GM10266 (cell line): Measurements from ENCODE around the gene IP6K1.
A peak's percentile ranks its signal among the peaks of the same experiment; 100 is the strongest.
"Not testable (repeated sequence)": the region's sequence is repeated elsewhere in the genome, so short reads cannot be mapped to it uniquely, and the experiment has no call there.

Source experiments
- DNase-seq: peaks from one replicate; pipeline ENCODE4 v3.0.0; 2012; ENCODE audit errors: extremely low spot score
- TF ChIP-seq, protein P1 (sequence below): IDR thresholded peaks from 2 replicates; pipeline ENCODE4 v1.5.1; 2012; ENCODE audit warnings: mild to moderate bottlenecking, low read depth; ENCODE audit not compliant: control insufficient read depth, insufficient read depth; ENCODE audit errors: missing control alignments

IP6K1 gene

DNA sequence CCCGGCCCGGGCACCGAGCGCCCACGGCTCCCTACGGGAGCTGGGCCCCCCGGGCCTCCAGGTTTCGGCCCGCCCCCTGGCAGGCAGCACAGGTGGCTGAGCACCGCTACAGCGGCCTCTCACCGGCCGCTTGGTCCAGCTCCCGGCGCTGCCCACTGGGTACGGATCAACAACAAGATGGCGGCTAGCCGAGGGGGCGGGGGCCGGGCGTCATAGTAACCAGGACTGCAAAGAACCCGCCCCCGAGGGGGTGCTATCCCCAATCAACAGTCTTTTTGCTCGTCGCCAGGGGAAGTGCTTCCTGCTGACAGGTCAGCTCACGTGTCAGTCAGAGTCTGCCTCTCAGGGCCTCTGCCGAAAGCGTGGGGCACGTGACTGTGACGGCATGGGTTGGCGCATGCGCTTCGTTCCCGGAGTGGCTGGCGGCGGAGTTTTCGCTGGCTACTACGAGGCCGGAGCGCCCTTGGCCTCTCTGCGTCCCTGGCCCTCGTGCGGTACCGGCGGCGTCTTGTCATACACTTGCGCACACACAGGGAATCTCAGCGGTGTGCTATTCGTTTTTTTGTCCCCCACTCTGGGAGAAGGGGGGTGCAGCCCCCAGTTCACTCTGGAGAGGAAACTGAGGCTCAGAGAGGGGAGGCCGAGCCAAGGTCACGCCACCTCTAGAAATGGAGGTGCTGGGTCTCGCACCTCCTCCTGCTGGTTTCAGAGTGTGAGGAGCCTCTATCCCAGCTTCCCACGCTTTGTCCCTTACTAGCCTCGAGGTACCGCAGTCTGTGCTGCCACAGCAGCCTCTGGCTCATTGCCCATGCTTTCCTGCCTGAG, at the start of gene IP6K1:
Gene IP6K1 (minus strand): TSS at position 186 of the 825 bp plus-strand sequence. CDS start 38,502 bp downstream, outside the sequence.
- peak; percentile 100 for DNase-seq
- TF ChIP-seq, protein P1, sequence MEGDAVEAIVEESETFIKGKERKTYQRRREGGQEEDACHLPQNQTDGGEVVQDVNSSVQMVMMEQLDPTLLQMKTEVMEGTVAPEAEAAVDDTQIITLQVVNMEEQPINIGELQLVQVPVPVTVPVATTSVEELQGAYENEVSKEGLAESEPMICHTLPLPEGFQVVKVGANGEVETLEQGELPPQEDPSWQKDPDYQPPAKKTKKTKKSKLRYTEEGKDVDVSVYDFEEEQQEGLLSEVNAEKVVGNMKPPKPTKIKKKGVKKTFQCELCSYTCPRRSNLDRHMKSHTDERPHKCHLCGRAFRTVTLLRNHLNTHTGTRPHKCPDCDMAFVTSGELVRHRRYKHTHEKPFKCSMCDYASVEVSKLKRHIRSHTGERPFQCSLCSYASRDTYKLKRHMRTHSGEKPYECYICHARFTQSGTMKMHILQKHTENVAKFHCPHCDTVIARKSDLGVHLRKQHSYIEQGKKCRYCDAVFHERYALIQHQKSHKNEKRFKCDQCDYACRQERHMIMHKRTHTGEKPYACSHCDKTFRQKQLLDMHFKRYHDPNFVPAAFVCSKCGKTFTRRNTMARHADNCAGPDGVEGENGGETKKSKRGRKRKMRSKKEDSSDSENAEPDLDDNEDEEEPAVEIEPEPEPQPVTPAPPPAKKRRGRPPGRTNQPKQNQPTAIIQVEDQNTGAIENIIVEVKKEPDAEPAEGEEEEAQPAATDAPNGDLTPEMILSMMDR = no peak

DNA sequence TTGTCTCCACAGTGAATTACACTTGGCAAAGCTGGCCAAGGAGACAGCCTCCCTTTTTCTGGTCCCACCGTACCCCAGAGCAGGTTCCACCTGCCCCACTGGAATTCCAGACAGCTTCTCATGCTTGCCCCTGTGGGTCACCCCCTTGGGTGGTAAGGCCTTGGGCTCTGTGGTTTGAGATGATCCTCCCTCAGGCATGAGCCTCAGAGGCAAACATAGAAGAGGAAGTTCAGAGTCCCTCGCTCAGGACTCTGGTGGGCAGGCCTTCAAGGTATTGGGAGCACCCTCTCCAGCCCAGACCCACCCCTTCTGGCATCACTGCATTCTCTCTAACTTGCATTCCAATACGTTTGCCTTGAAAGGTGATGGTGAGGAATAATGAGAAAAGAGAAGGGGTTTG, 45.0 kb upstream of the IP6K1 start:
- TF ChIP-seq, protein P1 = no peak
- no peak for DNase-seq

DNA sequence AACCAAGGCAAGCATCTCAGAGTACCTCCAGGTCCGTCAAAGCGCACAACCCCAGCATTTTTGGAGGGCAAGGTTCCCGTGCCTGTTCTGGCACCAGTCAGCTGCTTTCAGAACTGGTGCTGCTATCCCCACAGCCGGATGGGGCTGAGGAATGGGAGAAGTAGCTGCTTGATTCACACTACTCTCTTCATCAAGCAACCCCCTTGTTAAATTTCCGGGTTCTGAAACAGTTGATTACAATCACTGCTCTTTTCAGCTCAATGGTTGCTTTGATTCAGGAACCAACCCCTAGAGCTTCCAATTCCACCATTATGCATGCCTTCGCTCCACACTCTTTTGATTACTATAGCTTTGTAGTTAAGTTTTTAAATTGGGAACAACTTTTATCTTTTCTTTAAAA, 39.7 kb upstream of the IP6K1 start:
- TF ChIP-seq, protein P1 = no peak
- no peak for DNase-seq

DNA sequence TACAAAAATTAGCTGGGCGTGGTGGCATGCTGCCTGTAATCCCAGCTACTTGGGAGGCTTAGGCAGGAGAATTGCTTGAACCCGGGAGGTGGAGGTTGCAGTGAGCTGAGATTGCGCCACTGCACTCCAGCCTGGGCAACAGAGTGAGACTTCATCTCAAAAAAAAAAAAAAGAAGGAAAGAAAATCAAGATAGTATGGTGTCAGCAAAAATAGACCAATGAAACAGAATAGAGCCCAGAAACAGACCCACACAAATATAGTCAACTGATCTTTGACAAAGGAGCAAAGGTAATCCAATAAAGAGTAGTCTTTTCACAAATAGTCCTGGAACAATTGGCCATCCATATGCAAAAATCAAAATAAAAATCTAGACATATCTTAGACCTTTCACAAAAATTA, 36.8 kb upstream of the IP6K1 start:
- not testable (repeated sequence) for DNase-seq

DNA sequence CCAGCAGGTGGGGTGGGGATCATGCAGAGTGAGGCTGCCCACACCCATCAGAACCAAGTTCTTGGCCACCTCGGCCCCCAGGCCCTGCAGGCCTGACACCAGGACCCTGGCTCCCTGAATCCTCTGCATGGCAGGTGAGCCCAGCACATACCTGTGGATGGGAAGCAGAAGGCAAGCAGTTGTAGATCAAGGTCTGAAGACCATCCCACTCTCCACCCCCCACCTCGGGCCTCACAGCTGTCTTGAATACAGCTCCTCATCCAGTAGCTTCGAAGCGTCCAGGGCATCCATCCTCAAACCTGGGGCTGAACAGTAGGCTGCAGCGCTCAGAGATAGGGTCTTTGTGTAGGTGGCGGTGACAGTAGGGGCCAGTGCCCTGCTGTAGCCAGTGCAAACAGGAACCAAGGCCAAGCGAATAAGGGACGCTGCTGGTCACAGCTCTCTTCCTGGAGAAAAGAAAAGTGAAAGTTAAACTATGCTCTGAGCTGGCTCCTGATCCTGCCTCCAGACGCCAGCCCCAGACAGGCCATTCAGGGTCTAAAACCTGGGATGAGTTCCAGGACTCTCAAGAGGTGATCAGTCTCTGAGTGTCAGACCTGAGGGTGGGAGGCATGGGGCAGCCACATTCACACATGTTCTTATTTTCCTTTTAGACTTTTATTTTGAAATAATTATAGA, 27.3 kb upstream of the IP6K1 start, which contains the start of gene UBA7:
Gene UBA7 (minus strand): TSS at position 457 of the 678 bp plus-strand sequence. CDS start 166 bp downstream, at position 291.
- DNase-seq = peak; percentile 75
- TF ChIP-seq, protein P1 = no peak

DNA sequence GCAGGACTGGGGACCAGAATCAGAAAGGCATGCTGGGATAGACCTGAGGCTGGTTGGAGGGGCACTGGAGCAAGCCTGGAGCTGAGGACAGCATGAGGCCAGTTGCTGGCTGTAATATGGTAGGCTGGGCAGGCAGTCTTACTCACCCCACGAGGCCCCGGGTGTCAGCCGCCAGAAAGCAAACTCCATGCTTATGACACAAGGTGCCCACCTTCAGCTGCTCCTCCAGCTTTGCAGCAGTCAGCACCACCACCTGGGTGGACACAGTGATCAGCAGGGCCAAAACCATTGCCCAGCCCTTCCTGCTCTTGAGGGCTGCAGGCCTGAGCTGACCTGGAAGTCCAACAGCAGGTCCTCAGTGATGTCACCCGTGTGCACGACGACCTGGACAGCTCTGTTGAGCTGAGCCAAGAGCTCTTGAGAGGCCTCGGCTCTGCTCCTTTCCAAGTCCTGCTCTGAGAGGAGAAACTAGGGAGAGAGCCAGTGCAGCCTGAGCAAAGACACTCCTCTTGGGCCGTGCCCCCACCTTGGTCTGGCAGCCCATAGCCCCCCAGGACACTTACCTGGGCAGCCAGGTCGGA, 26.7 kb upstream of the IP6K1 start:
- TF ChIP-seq, protein P1 = no peak
- no peak for DNase-seq

DNA sequence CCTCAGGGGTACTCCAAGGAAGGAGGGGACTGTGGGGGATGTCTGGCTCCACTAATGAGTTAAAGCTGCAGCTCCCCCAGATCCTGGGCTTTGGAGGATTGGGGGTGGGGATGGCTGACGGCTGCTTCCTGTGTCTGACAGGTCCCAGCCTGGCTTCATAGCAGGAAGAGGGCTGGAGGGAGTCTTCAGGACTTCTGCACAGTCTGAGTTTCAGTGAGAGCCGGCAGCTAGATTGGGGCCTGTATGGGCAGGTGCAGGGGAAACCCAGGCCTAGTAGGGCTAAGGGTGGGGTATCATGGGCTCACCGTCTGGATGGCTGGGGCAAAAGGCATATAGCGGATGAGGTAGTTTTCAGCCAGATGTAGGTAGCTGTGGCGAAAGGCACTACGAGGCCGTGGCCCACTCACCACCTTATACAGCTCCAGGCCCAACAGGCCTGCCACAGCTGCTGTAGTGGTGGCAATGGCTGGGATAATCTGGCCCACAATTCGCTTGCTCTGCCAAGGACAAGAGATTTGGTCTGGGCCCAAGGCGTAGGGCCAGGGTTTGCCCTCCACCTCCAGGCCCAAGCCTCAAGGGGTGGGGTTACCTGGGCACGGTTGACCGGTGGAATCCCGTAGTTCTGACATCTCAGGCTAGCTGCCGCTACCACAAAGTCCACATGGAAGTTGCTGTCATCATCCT, 21.2 kb upstream of the IP6K1 start:
- no peak for DNase-seq
- TF ChIP-seq, protein P1 = no peak
